Astrocyte of the spinal cord (primary cell): ENCODE results near the gene CYB561D1.
A peak's percentile ranks its signal among the peaks of the same experiment; 100 is the strongest.

Experiments
- DNase-seq: peaks from one replicate; pipeline ENCODE4 v3.0.0; 2011; ENCODE audit warnings: low read depth, low spot score
- H3K4me3 ChIP-seq: 2 replicates; pipeline ENCODE4 v1.5.1; 2011; ENCODE audit warnings: low read depth, mild to moderate bottlenecking, low read length, moderate library complexity
- CTCF ChIP-seq: IDR thresholded peaks from 2 replicates; pipeline ENCODE4 v1.5.1; 2012; ENCODE audit warnings: low read depth, mild to moderate bottlenecking, low read length, inconsistent platforms
- in situ Hi-C: cut with HindIII; loops from 2 replicates; pipeline ENCODE4 v1.10.0; 2017; ENCODE audit warnings: low sequenced_read_pairs

CYB561D1 gene

GRCh38 chr1:109487261-109487660, 6.6 kb upstream of the CYB561D1 start:
- H3K4me3 ChIP-seq = no peak overlapping the region
- no peak for DNase-seq
- in situ Hi-C loops = no loop called here
- no peak for TF ChIP-seq CTCF

GRCh38 chr1:109488201-109488600, 5.7 kb upstream of the CYB561D1 start:
- in situ Hi-C loops = no loop called here
- TF ChIP-seq CTCF = no peak

GRCh38 chr1:109488696-109489095, 5.2 kb upstream of the CYB561D1 start:
- in situ Hi-C loops = no loop called here
- H3K4me3 ChIP-seq = no peak overlapping the region
- DNase-seq = no peak
- no peak for TF ChIP-seq CTCF

More at GRCh38 chr1:109488201-109488600, 5.7 kb upstream of the CYB561D1 start:
- no peak overlapping the region for H3K4me3 ChIP-seq
- no peak for DNase-seq

- peak; percentile 58 for DNase-seq
- no peak overlapping the region for H3K4me3 ChIP-seq
- peak; percentile 96 for TF ChIP-seq CTCF
- in situ Hi-C loops = no loop called here
Measured at GRCh38 chr1:109490029-109490933, 3.6 kb upstream of the CYB561D1 start.

GRCh38 chr1:109490934-109491302, 3.0 kb upstream of the CYB561D1 start:
- in situ Hi-C loops = no loop called here
- TF ChIP-seq CTCF = no peak
- DNase-seq = no peak
- H3K4me3 ChIP-seq = no peak overlapping the region

- in situ Hi-C loops = no loop called here
Measured at GRCh38 chr1:109491372-109491771, 2.5 kb upstream of the CYB561D1 start.

More at GRCh38 chr1:109491372-109491771, 2.5 kb upstream of the CYB561D1 start:
- no peak for TF ChIP-seq CTCF
- DNase-seq = no peak
- H3K4me3 ChIP-seq = no peak overlapping the region
